Right lobe of liver (tissue), 6 donors: ENCODE data around the gene SCAMP2. TPM values are rescaled to one million over a fixed set of nuclear protein-coding genes. Genes with fewer than 3 reads are reported as not detected.

Source experiments
- ATAC-seq, 4 donors: fragments of 200-7000 bp; cut with Tn5 transposase; one replicate each; pipeline ENCODE4 v1.9.1; 2020; ENCODE audit warnings: mild to moderate bottlenecking in 4 of 4, moderate library complexity in 4 of 4
- DNase-seq, 3 donors: peaks; one replicate each; pipeline ENCODE4 v3.0.0-alpha.2; 2020
- H3K27ac ChIP-seq, 3 donors: fragments of 200-600 bp; one replicate each; pipeline ENCODE4 v1.8.0; 2022
- H3K27me3 ChIP-seq, 2 donors: fragments of 200-600 bp; one replicate each; pipeline ENCODE4 v1.8.0; 2022
- H3K36me3 ChIP-seq, 4 donors: fragments of 200-600 bp; sonication (generic) in 1 of 4; one replicate each; pipeline versions ENCODE4 v1.5.1 to v1.8.0; 2017 to 2022; ENCODE audit warnings: control low read depth in 1 of 4
- H3K4me1 ChIP-seq, 4 donors: fragments of 200-600 bp; sonication (generic) in 1 of 4; one replicate each; pipeline versions ENCODE4 v1.5.1 to v1.8.0; 2017 to 2022; ENCODE audit warnings: control low read depth in 1 of 4
- H3K4me3 ChIP-seq, 3 donors: fragments of 200-600 bp; one replicate each; pipeline ENCODE4 v1.8.0; 2022
- H3K9me3 ChIP-seq, 4 donors: fragments of 200-600 bp; sonication (generic) in 1 of 4; one replicate each; pipeline versions ENCODE4 v1.5.1 to v1.8.0; 2017 to 2022; ENCODE audit warnings: control low read depth in 1 of 4
- POLR2A ChIP-seq: fragments of 450-650 bp; IDR thresholded peaks from one replicate; pipeline ENCODE4 v1.6.1; 2017; ENCODE audit warnings: antibody characterized with exemption, mild to moderate bottlenecking
- WGBS: methylation state at CpG from one replicate; pipeline ENCODE4 v1.1.6; 2018; ENCODE audit warnings: low coverage, low lambda C conversion rate; ENCODE audit not compliant: insufficient coverage; ENCODE audit errors: missing lambda C conversion rate; 5-methylcytosine and 5-hydroxymethylcytosine counted together
- intact Hi-C, 2 donors: fragments of 100-400 bp; cut with DNase I; formaldehyde crosslinking; loops; one replicate each; pipeline versions ENCODE4 v1.11.2 to v1.14.1; 2022
- total RNA-seq, 6 experiments: library from RNA; depleted of rRNA in 2 of 6; stranded (reverse); fragments of >200 nt in 2 of 6; fragmentation: NEBNext Ultra II Directional in 3 of 6; extraction: Animal tissue kit (Norgen Biotek cat#: 25700) in 3 of 6; gene quantifications; one replicate each; pipeline versions ENCODE4 v1.1.0 to v1.2.4, GENCODE V29; 2016 to 2023
- TF ChIP-seq, protein P1 (sequence below), 4 donors: fragments of 200-600 bp in 3 of 4; fragments of 450-650 bp in 1 of 4; IDR thresholded peaks; one replicate each; pipeline versions ENCODE4 v1.5.1 to v1.8.0; 2016 to 2022; ENCODE audit warnings: antibody characterized with exemption in 4 of 4, mild to moderate bottlenecking in 2 of 4
- donor health status: DM: no; HTN: yes; CAD: no.
- donor health status: DM: no; HTN: no; CAD: no.
- donor health status: DM: no; HTN: no; CAD: no.
- donor health status: DM: no; HTN: yes; CAD: no.
- donor health status: DM: no; HTN: yes; CAD: no.

SCAMP2 gene
- total RNA-seq, 6 experiments from 2014 or later = 33.9 to 45.9 (median 41.7) TPM

DNA sequence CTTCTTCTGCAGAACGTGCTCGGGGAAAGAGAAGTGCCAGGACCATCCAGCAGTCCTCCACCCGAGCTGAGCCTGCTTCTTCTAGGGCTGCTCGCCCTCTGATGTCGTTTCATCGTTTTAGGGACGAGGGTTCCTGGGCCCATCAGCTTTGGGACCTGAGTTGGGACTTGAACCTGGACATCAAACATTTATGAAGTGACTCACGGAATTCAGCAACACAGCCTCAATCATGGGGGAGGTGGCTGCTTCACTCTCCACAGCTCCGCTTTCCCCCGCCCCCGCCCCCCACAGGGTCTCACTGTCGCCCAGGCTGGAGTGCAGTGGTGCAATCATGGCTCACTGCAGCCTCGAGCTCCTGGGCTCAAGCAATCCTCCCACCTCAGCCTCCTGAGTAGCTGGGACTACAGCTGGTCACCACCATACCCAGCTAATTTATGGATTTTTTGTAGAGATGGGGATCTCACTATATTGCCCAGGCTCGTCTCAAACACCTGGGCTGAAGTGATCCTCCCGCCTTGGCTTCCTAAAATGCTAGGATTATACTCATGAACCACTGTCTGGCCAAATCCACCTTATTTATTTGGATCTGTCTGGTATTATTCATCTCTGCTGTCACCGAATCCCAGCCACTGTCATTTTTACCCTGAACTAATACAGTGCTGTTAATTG lies 725 bp upstream of the SCAMP2 start:
- Histone ChIP-seq H3K27me3 (no peaks in the 10 kb centered on the region), H3K4me1 (peaks cover 0 to 41% (median 7%) of the 10 kb centered on the region in 4 donors), H3K36me3 (no peaks in the 10 kb centered on the region), H3K27ac (peak overlapping the region in 2 of 3 donors; percentile 72 to 77), H3K9me3 (no peaks in the 10 kb centered on the region), H3K4me3 (peak overlapping the region; percentile 80 to 92 (median 84))
- DNase-seq (no peak), ATAC-seq (peak in 1 of 4 donors; percentile 37)
- intact Hi-C loops = no loop called here
- no peak for TF ChIP-seq POLR2A
- TF ChIP-seq, protein P1, sequence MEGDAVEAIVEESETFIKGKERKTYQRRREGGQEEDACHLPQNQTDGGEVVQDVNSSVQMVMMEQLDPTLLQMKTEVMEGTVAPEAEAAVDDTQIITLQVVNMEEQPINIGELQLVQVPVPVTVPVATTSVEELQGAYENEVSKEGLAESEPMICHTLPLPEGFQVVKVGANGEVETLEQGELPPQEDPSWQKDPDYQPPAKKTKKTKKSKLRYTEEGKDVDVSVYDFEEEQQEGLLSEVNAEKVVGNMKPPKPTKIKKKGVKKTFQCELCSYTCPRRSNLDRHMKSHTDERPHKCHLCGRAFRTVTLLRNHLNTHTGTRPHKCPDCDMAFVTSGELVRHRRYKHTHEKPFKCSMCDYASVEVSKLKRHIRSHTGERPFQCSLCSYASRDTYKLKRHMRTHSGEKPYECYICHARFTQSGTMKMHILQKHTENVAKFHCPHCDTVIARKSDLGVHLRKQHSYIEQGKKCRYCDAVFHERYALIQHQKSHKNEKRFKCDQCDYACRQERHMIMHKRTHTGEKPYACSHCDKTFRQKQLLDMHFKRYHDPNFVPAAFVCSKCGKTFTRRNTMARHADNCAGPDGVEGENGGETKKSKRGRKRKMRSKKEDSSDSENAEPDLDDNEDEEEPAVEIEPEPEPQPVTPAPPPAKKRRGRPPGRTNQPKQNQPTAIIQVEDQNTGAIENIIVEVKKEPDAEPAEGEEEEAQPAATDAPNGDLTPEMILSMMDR (IDR thresholded peaks at IDR 0.05) = no peak
- 33% methylated on average over 9 of the region's 16 CpGs for WGBS

DNA sequence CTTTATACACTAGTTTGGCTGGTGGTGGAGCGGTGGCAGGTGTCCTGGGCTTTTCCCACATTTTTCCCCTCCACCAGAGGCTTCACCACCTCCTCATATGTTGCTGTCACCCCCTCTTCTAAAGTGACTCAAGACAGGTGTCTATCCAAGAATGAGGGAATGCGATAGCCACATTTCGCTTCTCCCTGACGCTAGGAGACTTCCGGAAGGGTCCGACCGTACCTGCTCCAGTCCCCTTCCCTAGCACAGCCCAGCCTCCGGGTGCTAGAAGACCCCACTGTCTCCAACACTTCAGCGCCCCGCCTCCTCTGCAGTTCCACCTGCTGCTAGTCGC lies 496 bp downstream of the SCAMP2 start:
- Histone ChIP-seq H3K4me1 (peaks cover 0 to 53% (median 12%) of the 10 kb centered on the region in 4 donors), H3K36me3 (no peaks in the 10 kb centered on the region), H3K9me3 (no peaks in the 10 kb centered on the region), H3K4me3 (peak overlapping the region; percentile 80 to 92 (median 84)), H3K27me3 (no peaks in the 10 kb centered on the region), H3K27ac (peak overlapping the region; percentile 72 to 92 (median 77))
- TF ChIP-seq, protein P1 (IDR thresholded peaks at IDR 0.05) = no peak
- TF ChIP-seq POLR2A = no peak
- ATAC-seq (no peak), DNase-seq (no peak)
- intact Hi-C loops = no loop called here
- 0% methylated on average over 11 of the region's 11 CpGs for WGBS

DNA sequence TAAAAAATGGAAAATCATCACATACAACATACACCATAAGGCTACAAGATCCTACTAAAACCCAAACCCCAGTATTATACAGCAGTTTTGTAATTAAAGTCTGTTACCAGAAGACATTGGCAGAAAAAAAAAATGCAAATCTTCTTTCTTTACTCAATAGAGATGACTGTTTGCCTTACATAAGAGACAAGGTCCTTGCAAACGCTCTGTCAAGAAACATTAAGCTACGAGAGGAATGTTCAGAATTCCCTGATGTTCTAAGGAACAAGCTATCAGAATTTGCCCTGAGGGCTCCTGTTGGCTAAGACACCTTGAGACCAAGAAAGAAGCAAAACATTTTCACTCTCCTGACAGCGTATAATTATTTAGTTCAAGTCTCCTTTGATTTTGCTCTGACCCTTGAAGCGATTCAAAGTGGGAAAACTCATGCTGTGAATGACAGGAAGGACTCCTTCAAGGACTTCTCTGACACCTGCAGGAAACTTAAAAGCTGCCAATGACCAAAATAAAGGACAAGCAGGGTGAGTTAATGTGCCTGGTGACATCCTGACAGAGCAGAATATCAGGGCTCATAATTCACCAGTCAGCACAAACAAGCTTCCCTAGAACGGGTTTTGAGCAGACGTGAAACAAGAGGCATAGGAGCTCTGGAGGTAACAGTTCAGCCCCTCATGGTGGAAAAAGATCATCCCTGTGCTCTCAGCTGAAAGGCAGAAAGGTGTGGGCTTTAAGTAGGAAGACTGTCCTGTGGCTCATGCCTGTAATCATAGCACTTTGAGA lies 2.5 kb downstream of the SCAMP2 start:
- H3K4me3 ChIP-seq = no peak overlapping the region
- ATAC-seq (no peak), DNase-seq (no peak)
- no peak for TF ChIP-seq POLR2A
- TF ChIP-seq, protein P1 (IDR thresholded peaks at IDR 0.05) = no peak
- no peaks in the 10 kb centered on the region for H3K27me3 ChIP-seq
- peak overlapping the region; percentile 13 to 42 (median 19) for H3K27ac ChIP-seq
- 42% methylated on average over 6 of the region's 6 CpGs for WGBS
- intact Hi-C loops = no loop called here
- H3K36me3 ChIP-seq = no peaks in the 10 kb centered on the region
- peaks cover 0 to 71% (median 19%) of the 10 kb centered on the region in 4 donors for H3K4me1 ChIP-seq
- no peaks in the 10 kb centered on the region for H3K9me3 ChIP-seq

DNA sequence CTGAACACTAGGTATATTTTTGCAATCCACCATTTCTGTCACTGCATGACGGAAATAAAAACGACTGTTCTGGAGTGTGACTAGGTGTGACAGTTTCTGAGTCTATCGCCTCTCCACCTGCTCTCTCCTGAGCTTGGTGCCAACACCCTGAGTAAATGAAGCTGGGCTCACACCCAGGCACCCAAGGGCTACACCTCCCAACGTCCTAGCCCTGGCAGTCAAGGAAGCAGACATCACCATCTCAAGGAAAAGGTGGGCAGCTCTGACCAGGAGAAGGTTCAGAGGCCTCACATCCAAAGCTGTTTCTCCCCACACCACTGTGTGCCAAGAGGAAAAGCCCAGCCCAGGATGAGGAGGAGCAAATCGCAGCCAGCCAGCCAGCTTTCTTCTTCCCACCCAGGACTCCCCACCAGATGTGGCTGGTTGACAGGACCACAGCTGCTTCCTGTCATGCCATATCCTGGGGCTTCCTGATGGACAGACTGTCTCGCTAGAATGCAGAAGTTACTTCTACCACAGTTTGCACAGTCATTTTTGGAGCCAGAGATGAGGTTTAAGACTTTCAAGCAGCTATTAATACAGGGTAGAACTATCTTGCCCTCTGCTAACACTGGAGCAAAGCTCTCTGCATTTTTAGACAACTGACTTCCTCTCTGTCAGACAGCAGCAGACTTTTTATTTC lies 3.3 kb downstream of the SCAMP2 start:
- H3K9me3 ChIP-seq = no peaks in the 10 kb centered on the region
- ATAC-seq = peak in 2 of 4 donors; percentile 7
- no peak overlapping the region for H3K4me3 ChIP-seq
- H3K27me3 ChIP-seq = no peaks in the 10 kb centered on the region
- no peaks in the 10 kb centered on the region for H3K36me3 ChIP-seq
- H3K4me1 ChIP-seq = peaks cover 0 to 71% (median 19%) of the 10 kb centered on the region in 4 donors
- peak overlapping the region; percentile 13 to 42 (median 19) for H3K27ac ChIP-seq
- peak; percentile 43 to 66 (median 60) for DNase-seq
- intact Hi-C loops = no loop called here
- WGBS = 57% methylated on average over 3 of the region's 6 CpGs
- TF ChIP-seq, protein P1 (IDR thresholded peaks at IDR 0.05) = no peak
- TF ChIP-seq POLR2A = peak; percentile 38
